HG03442 (cell line): ENCODE measurements around the gene PDX1.

Experiments used
- ATAC-seq: cut with Tn5 transposase; IDR thresholded peaks from one replicate; pipeline ENCODE4 v1.9.1; 2021; ENCODE audit warnings: mild to moderate bottlenecking, moderate library complexity; ENCODE audit not compliant: unreplicated experiment

The PDX1 gene

DNA sequence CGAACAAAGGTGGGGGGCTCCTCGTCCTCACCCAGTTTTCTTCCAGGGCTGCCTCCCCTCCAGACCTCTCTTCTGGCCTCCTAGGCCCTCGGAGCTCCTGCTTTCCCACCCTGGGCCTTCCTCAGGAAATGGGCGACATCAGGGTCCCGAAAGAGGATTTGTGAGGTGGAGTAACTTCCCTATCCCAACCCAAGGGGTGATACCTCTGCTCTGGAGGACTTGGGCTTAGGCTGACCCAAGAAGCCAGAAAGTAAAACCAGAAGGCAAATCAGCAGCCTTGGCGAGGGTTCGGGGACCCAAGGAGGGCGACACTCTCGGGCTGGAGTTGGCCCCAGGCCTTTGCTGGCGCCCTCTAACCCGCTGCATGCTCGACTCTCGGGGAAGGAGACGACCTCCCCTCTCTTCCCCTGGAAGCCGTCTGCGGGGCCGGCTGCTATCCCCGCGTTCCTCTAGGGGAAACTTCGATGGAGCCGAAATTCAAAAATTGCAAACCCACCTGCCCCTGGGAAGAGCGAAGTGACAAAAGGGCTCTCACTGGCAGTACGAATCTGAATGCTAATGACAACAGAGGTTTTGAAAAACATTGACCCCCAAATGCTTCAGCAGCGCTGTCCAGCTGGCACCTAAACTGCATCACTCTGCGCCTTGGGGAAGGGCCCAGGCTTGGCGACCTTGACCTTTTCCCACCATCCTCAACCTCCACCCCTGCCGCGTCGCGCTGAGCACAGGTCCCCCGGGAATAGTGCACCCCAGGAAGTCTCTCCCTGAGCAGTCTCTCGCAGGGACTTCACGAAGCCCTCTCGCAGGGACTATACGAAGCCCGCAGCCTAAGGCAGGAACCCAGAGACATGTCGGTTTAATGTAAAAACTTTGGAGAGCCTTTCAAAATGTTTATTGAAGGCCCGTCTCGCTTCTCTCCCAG, 2.4 kb downstream of the PDX1 start:
- ATAC-seq = no peak

DNA sequence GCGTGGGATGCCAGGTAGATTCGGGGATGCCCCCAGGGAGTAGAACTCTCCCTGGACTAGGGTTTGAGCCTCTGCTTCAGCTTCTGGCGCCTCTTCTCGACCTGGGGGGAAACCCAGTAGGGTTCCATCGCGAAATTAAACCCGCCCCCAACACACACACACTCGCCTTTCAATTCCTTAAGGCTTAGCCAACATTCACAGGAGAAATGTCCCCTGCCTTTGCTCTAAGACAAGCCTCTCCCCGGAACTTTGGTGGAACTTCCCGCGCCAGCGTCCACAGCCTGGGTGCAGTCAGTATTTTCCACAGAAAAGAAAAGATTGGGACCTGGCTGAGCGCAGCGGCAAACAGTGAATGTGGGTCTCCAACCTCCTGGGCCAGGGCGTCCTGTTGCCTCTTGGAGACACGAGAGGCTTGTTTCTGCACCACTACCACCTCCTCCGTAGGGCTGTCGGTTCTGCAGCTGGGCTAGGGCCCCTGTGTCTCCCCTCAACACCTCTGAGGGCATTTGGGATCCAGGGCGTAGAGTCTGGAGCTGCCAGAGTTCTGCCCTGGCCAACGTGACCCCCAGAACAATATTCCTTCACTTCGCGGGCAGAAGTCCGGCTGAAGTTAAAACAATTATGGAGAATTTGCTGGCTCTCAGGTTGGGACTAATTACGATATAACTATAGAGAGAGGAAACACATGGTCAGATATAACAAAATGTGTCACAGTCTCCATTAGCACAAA, 3.2 kb downstream of the PDX1 start:
- ATAC-seq = no peak

DNA sequence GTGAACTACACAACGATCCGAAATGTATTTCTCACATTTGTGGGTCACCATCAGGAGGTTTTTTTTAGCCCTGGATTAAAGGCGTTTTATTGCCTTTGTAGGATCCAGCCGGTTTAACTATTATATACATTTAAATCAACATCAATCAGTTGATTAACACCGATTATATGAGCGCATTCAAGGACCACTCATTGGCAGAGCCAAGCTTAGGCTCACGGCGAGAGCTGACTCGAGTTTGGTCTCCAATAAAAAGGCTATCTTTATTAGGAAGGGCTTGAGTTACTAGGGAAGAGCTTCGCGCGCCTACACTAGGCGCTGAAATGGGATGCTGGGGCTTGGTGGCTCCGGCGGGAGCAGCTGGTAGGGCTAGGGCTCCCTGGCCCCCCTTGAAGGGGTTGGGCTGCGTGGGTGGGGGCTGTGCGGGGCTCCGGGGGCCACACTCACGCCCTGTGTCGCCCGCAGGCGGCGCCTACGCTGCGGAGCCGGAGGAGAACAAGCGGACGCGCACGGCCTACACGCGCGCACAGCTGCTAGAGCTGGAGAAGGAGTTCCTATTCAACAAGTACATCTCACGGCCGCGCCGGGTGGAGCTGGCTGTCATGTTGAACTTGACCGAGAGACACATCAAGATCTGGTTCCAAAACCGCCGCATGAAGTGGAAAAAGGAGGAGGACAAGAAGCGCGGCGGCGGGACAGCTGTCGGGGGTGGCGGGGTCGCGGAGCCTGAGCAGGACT, 4.2 kb downstream of the PDX1 start:
- ATAC-seq = no peak

DNA sequence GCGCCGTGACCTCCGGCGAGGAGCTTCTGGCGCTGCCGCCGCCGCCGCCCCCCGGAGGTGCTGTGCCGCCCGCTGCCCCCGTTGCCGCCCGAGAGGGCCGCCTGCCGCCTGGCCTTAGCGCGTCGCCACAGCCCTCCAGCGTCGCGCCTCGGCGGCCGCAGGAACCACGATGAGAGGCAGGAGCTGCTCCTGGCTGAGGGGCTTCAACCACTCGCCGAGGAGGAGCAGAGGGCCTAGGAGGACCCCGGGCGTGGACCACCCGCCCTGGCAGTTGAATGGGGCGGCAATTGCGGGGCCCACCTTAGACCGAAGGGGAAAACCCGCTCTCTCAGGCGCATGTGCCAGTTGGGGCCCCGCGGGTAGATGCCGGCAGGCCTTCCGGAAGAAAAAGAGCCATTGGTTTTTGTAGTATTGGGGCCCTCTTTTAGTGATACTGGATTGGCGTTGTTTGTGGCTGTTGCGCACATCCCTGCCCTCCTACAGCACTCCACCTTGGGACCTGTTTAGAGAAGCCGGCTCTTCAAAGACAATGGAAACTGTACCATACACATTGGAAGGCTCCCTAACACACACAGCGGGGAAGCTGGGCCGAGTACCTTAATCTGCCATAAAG, 4.8 kb downstream of the PDX1 start:
- no peak for ATAC-seq

DNA sequence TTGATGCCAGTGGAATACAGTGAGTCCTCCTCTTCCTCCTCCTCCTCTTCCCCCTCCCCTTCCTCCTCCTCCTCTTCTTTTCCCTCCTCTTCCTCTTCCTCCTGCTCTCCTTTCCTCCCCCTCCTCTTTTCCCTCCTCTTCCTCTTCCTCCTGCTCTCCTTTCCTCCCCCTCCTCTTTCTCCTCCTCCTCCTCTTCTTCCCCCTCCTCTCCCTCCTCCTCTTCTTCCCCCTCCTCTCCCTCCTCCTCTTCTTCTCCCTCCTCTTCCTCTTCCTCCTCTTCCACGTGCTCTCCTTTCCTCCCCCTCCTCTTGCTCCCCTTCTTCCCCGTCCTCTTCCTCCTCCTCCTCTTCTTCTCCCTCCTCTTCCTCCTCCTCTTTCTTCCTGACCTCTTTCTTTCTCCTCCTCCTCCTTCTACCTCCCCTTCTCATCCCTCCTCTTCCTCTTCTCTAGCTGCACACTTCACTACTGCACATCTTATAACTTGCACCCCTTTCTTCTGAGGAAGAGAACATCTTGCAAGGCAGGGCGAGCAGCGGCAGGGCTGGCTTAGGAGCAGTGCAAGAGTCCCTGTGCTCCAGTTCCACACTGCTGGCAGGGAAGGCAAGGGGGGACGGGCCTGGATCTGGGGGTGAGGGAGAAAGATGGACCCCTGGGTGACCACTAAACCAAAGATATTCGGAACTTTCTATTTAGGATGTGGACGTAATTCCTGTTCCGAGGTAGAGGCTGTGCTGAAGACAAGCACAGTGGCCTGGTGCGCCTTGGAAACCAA, 5.6 kb downstream of the PDX1 start:
- ATAC-seq = no peak

DNA sequence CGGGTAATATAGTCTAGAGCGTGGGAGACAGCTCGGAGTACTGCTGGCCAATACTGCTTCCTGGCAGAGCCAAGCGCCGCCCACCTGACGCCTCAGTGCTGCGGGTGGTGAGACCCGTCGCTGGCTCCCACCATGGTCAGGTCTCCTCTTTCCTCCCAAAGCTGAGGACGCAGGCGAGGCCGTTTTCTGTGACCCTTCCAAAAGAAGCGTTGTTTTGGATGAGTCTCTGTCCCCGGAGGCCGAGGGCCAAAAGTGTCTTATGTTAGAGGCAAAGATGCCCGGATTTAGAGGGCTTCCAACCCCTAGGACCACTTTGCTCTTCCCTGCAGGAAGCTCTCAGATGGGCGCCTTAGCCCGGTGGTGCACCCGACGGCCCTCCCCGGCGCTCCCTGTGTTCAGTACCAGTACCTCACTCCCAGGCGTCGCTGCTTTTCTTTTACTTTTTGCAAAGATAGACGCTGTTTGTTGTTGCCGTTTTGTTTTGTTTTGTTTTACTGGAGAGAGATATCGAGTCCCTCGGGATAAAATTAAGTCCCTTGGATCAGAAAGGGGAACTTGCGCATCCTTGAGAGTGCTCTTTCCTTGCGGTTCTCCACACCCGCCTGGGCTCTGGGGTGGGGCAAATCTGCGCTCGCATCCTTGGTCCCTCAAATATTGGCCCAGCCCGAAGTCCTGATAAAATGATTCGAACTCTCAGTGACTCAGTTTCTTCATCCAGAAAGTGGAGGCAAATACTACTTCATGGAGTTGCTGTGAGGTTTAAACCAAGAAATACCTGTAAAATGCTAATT, 7.0 kb downstream of the PDX1 start:
- ATAC-seq = no peak

DNA sequence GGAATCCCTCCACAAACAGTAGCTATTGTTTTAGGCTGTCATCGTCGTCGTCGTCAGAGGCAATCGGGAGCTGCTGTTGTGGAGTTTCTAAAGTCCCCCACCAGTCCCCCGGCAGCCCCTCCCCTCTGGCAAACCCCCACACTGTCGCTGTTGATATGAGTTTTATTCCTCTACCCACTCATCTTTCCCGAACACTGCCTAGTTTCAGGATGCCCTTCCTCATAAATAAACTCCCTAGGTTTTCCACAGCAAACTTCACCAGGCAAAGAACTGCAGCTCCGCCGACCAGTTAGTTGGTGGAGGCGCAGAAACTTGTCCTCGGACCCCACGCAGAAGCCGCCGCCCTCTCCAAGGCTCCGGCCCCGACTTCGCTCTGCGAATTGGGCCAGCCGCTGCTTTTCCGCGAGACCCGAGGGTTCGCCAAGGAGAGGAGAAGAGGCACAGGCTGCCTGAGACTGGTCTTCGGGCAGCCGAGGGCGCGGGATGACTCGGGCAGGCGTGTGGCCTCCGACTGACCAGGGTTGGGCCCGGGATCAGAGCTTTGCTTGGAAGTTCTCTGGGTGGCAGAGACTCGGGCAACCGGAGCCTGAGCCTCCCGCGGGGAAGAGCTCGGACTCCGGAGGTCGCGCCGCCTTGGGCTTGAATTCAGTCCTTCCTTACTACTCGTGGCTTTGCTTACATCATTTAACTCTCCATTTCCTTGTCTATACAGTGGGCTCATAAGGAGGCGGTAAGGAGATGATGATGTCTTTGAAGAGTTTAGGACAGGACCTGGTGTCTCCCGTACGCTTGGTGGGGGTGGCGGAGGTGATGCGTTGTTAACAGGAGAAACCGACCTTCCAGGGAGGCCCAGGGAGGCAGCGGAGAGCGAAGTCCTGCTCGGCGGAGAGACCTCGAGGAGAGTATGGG, 7.9 kb downstream of the PDX1 start:
- ATAC-seq = no peak

DNA sequence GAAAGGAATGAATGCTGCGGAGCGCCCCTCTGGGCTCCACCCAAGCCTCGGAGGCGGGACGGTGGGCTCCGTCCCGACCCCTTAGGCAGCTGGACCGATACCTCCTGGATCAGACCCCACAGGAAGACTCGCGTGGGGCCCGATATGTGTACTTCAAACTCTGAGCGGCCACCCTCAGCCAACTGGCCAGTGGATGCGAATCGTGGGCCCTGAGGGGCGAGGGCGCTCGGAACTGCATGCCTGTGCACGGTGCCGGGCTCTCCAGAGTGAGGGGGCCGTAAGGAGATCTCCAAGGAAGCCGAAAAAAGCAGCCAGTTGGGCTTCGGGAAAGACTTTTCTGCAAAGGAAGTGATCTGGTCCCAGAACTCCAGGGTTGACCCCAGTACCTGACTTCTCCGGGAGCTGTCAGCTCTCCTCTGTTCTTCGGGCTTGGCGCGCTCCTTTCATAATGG, 8.6 kb downstream of the PDX1 start:
- no peak for ATAC-seq

DNA sequence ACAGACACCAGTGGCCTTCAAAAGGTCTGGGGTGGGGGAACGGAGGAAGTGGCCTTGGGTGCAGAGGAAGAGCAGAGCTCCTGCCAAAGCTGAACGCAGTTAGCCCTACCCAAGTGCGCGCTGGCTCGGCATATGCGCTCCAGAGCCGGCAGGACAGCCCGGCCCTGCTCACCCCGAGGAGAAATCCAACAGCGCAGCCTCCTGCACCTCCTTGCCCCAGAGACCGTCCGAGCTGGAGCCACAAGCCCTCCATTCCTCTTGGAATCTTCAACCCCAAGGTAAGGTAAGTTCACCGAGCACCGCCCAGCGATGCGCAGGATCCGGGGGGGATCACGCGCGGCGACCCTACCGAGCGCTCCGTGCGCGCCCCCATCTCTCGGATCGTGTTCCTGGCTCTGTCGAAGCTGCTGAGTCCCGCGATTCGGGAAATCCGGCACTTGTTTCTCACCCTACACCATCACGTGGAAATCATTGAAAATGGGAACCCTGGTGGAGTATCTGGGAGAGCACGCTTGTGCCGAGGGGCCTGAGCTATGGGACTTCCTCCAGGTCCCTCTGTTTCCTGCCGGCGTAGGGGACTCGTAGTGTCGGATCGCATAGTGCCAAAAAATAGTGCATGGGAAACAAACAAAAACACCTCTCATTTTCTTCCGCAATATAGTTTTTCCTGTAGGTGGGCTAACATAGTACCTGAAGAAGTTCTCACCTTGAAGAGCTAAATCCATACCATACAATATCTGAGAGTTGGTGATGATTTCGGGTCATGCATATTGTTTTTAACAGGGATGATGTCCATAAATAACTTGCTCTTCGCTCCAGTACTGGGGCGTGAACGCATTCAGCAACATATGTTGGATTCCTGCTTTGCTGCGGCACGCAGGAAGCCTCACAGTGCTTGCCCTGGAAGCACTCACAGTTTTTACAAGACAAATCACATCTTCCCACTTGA, 9.3 kb downstream of the PDX1 start:
- no peak for ATAC-seq

DNA sequence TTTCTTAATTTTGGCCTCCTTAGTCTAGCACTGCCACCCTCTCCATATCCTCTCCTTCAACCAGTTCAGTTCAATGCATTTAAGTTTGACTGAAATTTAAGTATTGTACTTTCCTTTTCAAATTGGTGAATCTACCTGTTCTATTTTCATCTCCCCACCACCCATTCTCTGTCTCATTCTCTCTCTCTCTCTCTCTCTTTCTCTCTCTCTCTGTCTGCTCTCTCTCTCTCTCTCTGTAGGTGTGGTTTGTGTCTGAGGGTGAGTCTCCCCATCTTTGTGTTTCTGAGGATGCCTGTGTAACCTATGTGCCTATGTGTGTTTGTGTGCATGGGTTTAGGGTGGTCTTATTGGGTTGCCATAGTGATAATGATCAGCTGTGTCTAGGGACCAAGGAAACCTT, 10.1 kb downstream of the PDX1 start:
- no peak for ATAC-seq

DNA sequence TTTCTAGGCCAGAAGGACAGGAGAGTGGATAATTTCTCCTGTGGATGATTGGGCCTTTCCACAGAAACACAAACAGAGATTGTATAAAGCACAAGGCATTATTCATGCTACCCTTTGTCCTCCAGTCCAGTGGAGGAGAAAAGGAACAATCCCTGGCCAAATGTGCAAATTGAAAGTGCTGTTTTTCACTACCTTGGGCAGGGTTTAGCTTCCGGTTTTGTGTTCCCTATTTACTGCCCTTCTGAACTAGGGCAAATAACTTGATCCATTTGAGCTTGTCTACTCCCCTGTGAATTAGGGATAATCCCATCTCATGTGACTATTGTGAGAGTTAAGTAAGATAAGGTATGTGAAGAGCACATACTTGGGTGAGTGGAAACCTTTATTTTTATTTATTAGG, 13.3 kb downstream of the PDX1 start:
- ATAC-seq = no peak

DNA sequence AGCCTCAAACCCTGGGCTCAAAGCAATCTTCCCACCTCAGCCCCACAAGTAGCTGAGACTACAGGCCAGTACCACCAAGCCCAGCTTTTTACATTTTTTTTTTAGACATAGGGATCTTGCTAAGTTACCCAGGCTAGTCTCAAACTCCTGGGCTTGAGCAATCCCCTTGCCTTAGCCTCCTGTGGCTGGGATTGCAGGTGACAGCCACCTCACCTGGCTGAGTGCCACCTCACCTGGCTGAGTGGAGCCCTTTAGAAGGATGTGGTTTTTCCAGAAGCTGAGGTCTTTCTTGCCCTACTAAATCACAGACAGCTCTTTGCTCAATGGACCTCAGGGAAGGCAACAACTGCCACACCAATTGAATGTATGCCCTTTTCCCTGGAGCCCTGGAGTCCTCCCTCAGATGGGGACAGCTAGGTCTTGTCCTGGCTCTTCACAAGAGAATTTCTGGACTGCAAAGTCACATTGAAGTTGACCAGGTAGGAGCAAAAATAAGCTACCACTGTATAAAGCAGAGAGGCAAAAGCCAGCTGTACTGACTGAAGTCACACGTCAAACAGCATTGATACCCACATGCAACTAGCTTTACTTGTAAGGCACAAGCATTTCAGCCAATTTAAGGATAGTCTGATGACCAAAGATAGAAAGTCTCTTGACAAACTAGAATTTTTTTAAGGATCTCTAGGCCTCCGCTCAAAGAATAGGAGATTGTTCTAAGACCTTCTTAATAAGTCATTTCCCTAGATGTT, 14.0 kb downstream of the PDX1 start:
- ATAC-seq = no peak

DNA sequence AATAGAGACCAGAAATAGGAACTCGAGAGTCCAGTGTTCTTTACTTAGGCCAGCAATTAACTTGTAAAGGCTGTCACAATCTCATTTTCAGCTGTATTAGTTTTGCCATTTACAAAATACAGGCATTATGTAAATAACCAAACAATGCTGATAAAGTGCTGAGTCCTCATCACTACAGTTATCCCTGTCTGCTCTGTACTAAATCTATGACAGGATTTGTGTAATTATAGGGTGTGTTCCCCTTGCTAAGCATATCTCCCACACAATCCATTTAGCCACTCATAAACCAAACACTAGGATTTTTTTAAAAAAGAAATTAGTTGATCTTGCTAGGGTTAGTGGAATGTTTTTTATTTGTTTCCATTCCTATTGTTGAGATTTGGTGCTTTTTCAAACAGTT, 23.2 kb downstream of the PDX1 start:
- no peak for ATAC-seq

DNA sequence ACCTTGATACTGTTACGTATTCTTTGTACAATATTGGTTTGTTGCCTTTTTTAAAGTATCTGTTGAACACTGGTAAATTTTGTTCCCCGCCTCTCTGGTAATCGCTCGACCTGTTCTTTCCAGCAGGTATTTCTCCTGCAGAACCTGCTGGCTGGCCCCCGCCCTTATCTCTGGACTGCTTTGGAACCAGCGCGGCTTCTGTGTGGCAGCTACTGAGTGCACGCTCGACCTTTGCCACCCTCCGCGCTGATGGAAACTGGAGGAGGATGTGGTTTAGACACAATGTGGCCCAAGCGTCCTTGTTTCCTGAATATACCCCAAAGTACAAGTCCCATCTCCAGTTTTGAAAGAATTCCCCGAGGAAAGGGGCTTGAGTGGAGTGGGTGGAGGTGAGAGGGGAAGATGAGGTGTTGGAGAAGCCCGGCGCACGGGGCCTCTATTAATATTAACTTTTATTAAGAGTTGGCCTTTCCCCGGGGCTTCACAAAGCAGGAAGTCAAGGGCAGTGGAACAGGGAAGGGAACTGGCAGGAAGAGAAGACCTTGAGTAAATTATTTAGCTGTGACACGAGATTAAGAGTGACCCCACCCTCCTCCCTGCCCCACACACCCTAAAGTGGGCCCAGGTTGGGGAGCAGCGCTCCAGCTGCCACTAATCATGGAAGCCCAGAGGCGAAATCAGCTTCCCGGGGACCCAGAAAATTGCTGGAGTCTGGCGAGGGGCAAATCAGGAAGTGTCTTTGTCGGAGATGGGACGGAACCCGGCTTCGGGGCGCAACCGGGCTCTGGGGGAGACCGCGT, 33.3 kb downstream of the PDX1 start:
- ATAC-seq = no peak

DNA sequence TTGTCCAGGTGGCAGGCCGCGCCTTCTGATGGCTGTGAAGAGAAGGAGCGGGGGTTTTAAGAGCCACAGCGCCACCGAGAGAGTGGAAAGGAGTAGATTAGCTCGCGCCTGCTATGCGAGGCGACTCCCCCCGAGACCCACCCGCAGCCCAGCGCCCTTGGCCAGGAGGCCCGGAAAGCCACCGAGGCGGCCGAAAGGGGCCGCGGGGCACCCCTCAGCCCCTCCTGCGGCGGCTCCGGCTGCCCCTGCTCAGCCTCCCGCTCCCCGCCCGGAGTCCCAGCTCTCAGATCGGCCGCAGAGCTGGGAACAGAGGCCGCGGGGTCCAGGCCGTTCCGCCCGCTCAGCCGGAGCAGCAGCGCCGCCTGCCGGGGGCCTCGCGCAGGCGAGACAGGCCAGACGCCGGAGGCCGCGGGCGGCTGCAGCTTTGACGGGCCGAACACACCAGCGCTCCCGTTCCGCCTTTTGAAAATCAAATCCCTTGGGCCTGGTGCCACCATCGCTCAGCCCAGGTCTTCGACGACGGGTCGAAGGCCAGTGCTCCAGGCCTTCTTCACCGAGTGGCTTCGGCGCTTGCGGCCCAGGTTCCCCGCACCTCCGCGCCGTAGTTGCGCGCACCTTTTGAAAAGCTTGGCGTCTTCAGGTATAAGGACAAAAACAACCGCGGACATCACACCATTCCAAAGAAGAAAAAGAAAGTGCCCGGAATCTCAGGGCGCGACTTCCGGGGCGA, 34.0 kb downstream of the PDX1 start:
- ATAC-seq = peak; percentile 70
